NCI-H446 treated with DMSO at 0.1 percent for 48 hours (cell line): Measurements from ENCODE around the gene HAGH.
"Not testable (repeated sequence)": the region's sequence is repeated elsewhere in the genome, so short reads cannot be mapped to it uniquely, and the experiment has no call there.

Experiments used
- DNase-seq: peaks from one replicate; lab custom pipeline; 2025; lab: John Stamatoyannopoulos, UW

HAGH gene

GRCh38 chr16:1810106-1810505 is 16.5 kb downstream of the HAGH start:
- DNase-seq, result no peak

GRCh38 chr16:1809281-1809801 is 17.3 kb downstream of the HAGH start:
- DNase-seq, result no peak

GRCh38 chr16:1808691-1809090 is 17.9 kb downstream of the HAGH start:
- DNase-seq, result no peak

GRCh38 chr16:1807626-1808025 is 19.0 kb downstream of the HAGH start:
- no peak for DNase-seq

GRCh38 chr16:1800701-1801100 is 25.9 kb downstream of the HAGH start:
- DNase-seq, result no peak

- not testable (repeated sequence) for DNase-seq
Observed at GRCh38 chr16:1799263-1799662, 27.4 kb downstream of the HAGH start.

- no peak for DNase-seq
Observed at GRCh38 chr16:1794908-1795666, 31.5 kb downstream of the HAGH start.

GRCh38 chr16:1794221-1794871 is 32.3 kb downstream of the HAGH start:
- no peak for DNase-seq

- DNase-seq, result no peak
Observed at GRCh38 chr16:1793578-1794220, 32.9 kb downstream of the HAGH start, which contains the start of gene IGFALS. Gene IGFALS, minus strand, starts transcription at chr16:1793705. Its CDS starts 53 bp downstream, at chr16:1793652.

- no peak for DNase-seq
Observed at GRCh38 chr16:1792836-1793577, 33.6 kb downstream of the HAGH start.

GRCh38 chr16:1791943-1792812 is 34.4 kb downstream of the HAGH start:
- DNase-seq, result no peak

- no peak for DNase-seq
Observed at GRCh38 chr16:1791256-1791942, 35.2 kb downstream of the HAGH start.

GRCh38 chr16:1790611-1791255 is 35.9 kb downstream of the HAGH start:
- DNase-seq, result no peak

GRCh38 chr16:1790261-1790610 is 36.4 kb downstream of the HAGH start:
- DNase-seq, result no peak

- DNase-seq, result no peak
Observed at GRCh38 chr16:1789643-1790045, 37.0 kb downstream of the HAGH start.

GRCh38 chr16:1788708-1789100 is 37.9 kb downstream of the HAGH start:
- DNase-seq, result no peak

- no peak for DNase-seq
Observed at GRCh38 chr16:1788095-1788707, 38.4 kb downstream of the HAGH start.

GRCh38 chr16:1787322-1788094 is 39.1 kb downstream of the HAGH start:
- DNase-seq, result no peak

GRCh38 chr16:1787056-1787321 is 39.6 kb downstream of the HAGH start:
- no peak for DNase-seq
